Umbilical cord (tissue), 2 donors: ENCODE results near the gene KIAA1671. TPM values are rescaled to one million over a fixed set of nuclear protein-coding genes. Genes with fewer than 3 reads are reported as not detected.

ENCODE experiments used
- DNase-seq: peaks from one replicate; pipeline ENCODE4 v3.0.0-alpha.2; 2015; ENCODE audit warnings: low spot score
- total RNA-seq: library from RNA; depleted of rRNA; stranded (reverse); fragments of >200 nt; gene quantifications from one replicate; pipeline ENCODE4 v1.2.3, GENCODE V29; 2014; ENCODE audit warnings: low replicate concordance; ENCODE audit not compliant: insufficient read depth

Gene KIAA1671
- total RNA-seq, 1 donor from 2014 or later = 10.6 TPM

- peak; percentile 86 for DNase-seq
Measured at GRCh38 chr22:25013607-25014006, 61.1 kb downstream of the KIAA1671 start.

DNA sequence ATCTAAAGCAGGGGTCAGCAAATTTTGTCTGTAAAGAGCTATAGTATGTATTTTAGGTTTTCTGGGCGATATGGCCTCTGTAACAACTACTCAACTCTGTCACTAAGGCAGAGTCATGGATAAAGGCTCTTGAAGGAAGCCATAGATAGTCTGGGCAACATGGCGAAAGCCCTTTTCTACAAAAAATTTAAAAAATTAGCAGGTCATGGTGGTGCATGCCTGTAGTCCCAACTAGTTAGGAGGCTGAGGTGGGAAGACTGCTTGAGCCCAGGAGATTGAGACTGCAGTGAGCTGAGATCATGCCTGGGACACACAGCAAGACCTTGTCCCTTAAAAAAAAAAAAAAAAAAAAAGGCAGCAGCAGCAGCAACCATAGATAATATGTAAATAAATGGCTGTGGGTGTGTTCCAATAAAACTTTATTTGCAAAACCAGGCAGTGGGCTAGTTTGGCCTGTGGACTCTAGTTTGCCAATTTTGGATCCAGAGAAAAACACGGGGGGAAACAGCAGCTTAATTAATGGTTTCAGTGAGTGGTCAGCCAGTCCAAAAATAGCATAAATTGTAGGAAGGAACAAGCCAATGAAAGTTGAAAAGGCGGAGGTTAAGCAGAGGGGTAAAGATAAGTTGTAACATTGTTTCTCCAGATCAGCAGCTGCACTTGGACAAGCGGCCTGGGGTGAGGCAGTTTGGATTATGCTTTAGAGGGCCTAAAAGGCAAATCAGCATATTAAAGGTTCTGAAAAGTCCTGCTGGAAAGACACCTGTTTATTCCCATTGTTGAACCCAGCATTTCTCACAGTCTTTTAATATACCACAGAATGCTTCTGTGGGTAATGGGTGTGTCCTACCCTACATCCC lies 62.6 kb downstream of the KIAA1671 start:
- no peak for DNase-seq

DNA sequence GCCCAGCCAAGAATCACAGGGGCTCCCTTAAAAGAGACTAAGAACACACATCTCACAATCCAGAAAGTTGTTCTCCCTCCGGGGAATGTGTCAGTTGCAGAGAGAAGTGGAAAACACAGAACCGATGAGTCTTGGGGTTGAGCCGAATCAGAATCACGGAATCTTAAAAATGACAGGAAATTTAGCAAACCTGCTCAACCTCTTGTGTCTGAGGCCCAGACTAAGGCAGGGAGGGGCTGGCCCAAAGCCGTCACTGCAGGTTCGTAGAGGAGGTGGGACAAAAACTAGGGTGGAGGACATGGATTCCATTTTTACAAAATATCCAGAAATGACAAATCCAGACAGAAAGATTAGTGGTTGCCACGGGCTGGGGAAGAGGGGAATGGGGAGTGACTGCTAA lies 63.8 kb downstream of the KIAA1671 start:
- DNase-seq = no peak

DNA sequence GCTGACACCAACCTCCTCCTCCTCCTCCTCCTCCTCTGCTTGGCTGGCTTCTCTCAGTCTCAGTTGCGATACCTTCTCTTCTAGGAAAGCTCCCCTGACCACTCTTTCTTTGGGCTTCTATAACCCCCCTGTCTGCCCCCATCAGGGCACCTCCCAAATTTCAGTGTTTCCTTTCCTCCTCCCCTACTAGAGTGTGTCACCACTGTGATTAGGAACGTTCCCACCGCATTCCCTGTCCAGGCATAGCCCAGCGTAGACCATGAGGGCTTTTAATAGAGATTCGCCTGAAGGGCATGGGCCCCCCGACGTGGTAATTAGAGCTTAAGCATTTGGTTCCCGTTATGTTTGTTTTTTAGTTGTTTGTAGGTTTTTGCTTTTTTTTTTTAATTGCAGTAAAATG lies 65.5 kb downstream of the KIAA1671 start:
- no peak for DNase-seq

GRCh38 chr22:25019427-25020184 lies 67.1 kb downstream of the KIAA1671 start:
- no peak for DNase-seq

DNA sequence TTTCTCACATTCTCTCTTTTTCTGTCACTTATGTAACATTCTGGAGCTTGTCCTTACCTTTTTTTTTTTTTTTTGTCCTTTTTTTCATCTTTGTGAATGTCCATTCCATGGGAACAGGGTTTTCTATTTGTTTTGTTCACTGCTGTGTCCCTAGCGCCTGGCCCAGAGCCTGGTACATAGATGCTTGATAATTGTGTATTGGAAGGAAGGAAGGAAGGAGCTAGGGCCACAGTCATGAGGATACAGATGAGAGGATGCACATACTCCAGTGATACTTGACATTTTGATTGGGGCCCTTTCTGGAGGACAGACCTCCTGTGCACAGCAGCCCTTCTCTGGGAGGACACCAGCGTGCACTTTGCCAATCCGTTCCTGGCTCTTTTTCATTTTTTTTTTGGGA lies 68.9 kb downstream of the KIAA1671 start:
- DNase-seq = no peak

DNA sequence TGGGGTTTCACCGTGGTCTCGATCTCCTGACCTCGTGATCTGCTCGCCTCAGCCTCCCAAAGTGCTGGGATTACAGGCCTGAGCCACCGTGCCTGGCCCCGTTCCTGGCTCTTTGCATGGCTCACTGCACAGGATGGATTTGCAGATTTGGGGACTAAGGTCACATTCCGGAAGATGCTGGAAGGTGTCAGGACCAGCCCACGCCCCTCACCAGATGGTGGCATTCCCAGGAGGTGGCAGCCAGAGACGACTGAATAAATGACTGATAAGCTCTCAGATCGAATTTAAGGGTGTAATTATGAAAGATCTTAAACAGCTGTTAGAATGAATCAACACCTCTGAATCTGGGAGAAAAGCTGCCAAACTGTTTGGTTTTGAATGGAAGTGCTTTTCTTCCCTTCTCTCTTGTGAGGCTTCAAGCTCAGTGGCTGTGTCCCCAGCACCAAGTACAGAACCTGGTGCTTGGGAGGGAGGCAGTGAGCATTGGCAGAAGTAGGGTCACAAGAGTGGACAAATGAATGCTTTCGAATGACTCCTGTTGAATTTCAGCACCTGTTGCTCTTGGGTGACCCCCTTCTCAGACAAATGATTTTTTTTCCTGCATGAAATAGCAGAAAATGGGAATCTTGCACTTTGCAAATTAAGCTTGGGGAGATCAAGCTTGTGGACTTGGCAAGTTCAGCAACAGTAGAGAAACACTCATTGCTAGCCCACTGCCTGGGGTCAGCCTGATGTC lies 69.6 kb downstream of the KIAA1671 start:
- no peak for DNase-seq

- DNase-seq = no peak
Measured at GRCh38 chr22:25023879-25024278, 71.4 kb downstream of the KIAA1671 start.

GRCh38 chr22:25024895-25025294 lies 72.4 kb downstream of the KIAA1671 start:
- no peak for DNase-seq

DNA sequence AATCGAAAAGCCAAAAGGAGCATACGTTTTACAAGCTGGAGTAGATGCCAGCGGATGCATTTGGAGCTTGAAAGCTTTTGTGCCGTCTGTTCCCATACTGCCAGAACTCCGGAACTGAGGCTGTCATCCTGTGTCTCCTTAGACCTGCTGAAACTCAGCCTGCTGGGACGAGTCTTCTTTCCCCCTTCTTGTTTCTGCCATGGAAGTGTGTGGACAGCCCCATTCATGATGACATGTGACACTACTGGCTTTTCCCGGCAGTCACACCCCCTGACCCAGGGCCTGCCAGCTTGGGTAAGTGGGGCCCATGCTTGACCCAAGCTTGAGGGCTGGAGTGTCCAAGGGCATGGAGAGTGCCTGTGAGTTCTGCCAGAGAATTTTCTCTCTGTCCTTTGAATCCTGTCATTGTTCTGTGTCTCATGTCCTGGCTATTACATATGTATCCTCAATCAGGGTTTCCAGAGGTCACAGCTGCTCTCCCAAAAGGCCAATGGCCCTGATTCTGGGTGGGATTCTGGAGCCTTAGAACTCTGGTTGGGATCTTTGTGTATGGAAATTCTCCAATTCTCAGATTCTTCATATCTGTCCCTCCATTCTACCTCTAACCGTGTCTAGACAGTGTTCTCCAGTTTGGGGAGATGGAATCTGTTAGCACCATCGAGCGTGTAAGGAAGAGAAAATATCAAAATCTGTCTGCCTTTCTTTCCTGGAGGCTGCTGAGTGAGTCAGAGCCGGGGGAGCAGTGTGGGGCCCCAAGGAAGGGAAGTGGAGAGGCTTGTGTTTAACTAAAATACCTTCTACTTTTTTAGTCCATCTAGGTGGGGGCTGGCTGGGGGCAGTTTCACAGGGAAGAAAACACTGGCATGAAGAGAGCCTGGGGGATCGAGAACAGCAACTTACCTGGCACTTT lies 73.2 kb downstream of the KIAA1671 start:
- peak; percentile 91 for DNase-seq

DNA sequence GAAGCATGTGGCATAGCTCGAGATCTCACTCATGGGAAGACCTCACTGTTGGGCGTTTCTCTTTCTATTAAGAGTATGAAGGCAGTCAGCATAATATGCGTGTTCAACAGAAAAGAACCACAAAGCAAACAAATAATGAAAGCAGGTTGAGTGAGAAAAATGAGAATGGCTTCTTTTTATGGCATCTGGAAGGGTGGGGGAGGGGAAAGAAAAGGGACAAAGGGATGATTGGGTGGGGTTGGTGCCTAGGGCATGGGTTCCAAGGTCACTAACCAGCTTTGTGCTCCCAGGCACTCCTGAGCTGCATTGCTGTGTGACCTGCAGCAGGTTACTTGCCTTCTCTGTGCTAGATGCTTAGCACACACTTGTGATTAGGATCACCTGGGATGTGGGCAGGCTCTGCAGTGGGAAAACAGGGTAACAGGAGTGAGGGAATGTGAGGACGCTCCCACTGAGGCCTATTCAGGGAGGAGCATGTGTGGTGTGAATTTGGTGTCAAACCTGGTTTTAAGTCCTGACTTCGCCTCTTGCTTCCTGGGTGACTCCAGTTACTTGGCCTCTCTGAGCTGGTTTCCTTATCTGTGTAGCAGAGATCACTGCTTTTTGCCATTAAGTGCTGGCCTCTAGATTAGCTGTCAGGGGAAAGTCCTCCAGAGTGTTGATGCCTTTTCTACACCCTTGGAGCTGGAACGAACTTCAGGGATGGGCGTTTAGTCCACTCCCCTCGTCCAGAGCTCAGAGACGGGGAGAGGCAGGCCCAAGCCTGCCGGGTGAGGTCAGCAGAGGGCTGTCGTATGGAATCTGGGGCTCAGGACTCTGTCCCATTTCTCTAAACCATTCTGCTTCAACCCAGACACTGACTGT lies 74.8 kb downstream of the KIAA1671 start:
- DNase-seq = peak; percentile 81

DNA sequence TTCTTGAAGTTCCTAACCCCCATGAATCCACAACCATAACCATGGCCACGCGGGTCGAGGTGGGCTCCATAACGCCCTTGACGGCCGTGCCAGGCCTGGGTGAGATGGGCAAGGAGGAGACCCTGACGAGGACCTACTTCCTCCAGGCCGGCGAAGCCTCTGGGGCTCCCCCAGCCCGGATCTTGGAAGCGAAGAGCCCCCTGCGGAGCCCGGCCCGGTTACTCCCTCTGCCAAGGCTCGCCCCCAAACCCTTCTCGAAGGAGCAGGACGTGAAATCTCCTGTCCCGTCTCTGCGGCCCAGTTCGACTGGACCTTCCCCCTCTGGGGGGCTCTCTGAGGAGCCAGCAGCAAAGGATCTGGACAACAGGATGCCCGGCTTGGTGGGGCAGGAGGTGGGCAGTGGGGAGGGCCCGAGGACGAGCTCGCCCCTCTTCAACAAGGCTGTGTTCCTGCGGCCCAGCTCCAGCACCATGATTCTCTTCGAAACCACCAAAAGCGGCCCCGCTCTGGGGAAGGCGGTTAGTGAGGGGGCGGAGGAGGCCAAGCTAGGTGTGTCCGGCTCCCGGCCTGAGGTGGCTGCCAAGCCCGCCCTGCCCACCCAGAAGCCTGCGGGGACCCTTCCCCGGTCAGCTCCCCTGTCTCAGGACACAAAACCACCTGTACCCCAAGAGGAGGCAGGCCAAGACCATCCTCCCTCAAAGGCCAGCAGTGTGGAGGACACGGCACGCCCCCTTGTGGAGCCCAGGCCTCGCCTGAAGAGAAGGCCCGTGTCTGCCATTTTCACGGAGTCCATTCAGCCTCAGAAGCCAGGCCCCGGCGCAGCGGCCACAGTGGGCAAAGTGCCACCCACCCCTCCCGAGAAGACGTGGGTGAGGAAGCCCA lies 75.7 kb downstream of the KIAA1671 start:
- DNase-seq = no peak

DNA sequence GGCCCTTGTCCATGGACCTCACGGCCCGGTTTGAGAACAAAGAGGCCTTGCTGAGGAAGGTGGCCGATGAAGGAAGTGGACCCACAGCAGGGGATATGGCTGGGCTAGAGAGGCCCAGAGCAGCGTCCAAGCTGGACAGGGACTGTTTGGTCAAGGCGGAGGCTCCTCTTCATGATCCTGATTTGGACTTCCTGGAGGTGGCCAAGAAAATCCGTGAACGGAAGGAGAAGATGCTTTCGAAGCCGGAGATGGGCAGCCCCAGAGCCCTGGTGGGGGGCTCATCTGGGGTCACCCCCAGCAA lies 76.3 kb downstream of the KIAA1671 start:
- no peak for DNase-seq

GRCh38 chr22:25029181-25029580 lies 76.7 kb downstream of the KIAA1671 start:
- DNase-seq = no peak

- no peak for DNase-seq
Measured at GRCh38 chr22:25030636-25031035, 78.1 kb downstream of the KIAA1671 start.

- no peak for DNase-seq
Measured at GRCh38 chr22:25032066-25032465, 79.5 kb downstream of the KIAA1671 start.

DNA sequence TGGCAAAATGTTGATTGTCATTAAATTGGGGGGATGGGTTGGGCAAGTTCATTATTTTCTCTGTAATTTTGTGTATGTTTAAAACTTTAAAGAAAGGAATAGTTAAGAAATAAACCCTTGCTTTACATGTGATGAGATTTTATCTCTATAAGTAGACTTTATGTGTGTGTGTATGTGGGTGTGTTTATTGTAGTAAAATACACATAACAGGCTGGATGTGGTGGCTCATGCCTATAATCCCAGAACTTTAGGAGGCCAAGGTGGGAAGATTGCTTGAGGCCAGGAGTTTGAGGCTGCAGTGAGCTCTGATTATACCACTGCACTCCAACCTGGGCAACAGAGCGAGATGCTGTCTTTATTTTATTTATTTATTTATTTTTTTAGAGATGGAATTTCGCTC lies 83.2 kb downstream of the KIAA1671 start:
- no peak for DNase-seq

DNA sequence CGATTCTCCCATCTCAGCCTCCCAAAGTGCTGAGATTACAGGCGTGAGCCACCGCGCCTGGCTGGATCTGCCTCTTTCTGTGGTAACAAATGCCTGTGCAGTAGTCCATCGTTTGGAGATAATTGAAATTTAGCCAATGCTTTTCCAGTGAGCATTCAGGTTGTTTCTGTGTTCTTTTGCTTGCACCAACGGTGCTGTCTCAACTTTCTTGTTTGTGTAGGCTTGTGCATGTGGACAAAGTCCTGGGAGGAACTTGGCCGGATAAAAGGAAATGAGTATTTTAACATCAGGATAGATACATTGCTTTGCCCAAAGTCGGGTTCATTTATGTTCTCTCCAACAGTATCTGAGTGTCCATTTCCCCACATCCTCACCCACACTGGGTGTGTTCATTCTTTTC lies 85.7 kb downstream of the KIAA1671 start:
- DNase-seq = no peak

DNA sequence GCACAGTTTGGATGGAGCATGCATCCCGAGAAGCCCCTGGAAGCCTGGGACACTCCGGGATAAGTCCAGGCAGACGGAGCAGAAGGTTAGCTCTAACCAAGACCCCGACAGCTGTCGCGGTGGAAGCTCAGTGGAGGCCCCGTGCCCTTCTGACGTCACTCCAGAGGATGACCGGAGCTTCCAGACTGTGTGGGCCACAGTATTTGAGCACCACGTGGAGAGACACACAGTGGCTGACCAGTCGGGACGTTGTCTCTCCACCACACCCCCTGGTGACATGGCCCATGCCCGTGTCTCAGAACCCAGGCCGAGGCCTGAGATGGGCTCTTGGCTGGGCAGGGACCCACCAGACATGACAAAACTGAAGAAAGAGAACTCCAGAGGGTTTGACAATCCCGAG lies 86.3 kb downstream of the KIAA1671 start:
- DNase-seq = no peak
